ENCODE data around the gene C11orf65.

DNA sequence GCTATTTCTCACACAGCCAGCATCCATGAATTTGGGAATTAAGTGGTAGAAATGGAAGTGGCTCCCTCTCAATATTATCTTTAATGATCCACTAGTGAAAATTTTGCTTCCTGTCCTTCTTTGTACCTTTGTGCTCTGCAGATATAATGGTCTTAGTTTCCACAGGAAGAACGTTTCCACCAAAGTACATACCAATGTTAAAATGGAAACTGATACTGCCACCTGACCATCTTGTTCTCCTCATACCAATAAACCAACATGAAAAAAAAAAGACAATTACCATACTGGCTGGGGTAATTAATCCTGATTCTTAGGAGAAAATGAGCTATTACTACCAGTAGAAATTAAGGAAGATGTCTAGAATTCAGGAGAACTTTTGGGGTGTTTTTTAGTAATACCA is 32.3 kb downstream of the C11orf65 start:
- TF ChIP-seq CTCF (IDR thresholded peaks at IDR 0.05) = no peak
- no peak for TF ChIP-seq POLR2A (IDR thresholded peaks at IDR 0.05)
